ENCODE results near the gene FNDC3B.
"Not testable (repeated sequence)": the region's sequence is repeated elsewhere in the genome, so short reads cannot be mapped to it uniquely, and the experiment has no call there.

Gene FNDC3B

GRCh38 chr3:172362583-172362982, 323.2 kb downstream of the FNDC3B start:
- H3K4me2 ChIP-seq (ENCODE audit: low read length), result no peak overlapping the region
- no peak overlapping the region for H3K9ac ChIP-seq (ENCODE audit: low read length)
- no peak overlapping the region for H3K27ac ChIP-seq (ENCODE audit: low read length)
- no peaks in the 10 kb centered on the region for H3K9me3 ChIP-seq (ENCODE audit: insufficient read depth, low read length)
- H4K20me1 ChIP-seq (ENCODE audit: insufficient read depth, low read length), result no peaks in the 10 kb centered on the region
- H2AFZ ChIP-seq (ENCODE audit: low read depth, low read length), result no peak overlapping the region
- H3K79me2 ChIP-seq (ENCODE audit: low read length), result no peaks in the 10 kb centered on the region
- peaks cover 6% of the 10 kb centered on the region for H3K36me3 ChIP-seq (replicated peaks; ENCODE audit: low read depth, low read length)
- no peaks in the 10 kb centered on the region for H3K27me3 ChIP-seq (ENCODE audit: low read depth, low read length)
- TF ChIP-seq EZH2phosphoT487 (IDR thresholded peaks at IDR 0.05; ENCODE audit: low read depth) (no peak), CTCF (IDR thresholded peaks at IDR 0.05; ENCODE audit: low read depth, low read length) (no peak)
- H3K4me1 ChIP-seq (ENCODE audit: low read length), result no peaks in the 10 kb centered on the region
- H3K4me3 ChIP-seq (ENCODE audit: low read length), result no peak overlapping the region

GRCh38 chr3:172364374-172365027, 325.1 kb downstream of the FNDC3B start:
- H3K4me1 ChIP-seq (ENCODE audit: low read length), result no peaks in the 10 kb centered on the region
- no peak overlapping the region for H3K4me3 ChIP-seq (ENCODE audit: low read length)
- TF ChIP-seq EZH2phosphoT487 (IDR thresholded peaks at IDR 0.05; ENCODE audit: low read depth) (no peak), CTCF (IDR thresholded peaks at IDR 0.05; ENCODE audit: low read depth, low read length) (no peak)
- no peaks in the 10 kb centered on the region for H4K20me1 ChIP-seq (ENCODE audit: insufficient read depth, low read length)
- H3K9ac ChIP-seq (ENCODE audit: low read length), result no peak overlapping the region
- no peaks in the 10 kb centered on the region for H3K79me2 ChIP-seq (ENCODE audit: low read length)
- no peaks in the 10 kb centered on the region for H3K9me3 ChIP-seq (ENCODE audit: insufficient read depth, low read length)
- H3K27me3 ChIP-seq (ENCODE audit: low read depth, low read length), result no peaks in the 10 kb centered on the region
- no peak overlapping the region for H2AFZ ChIP-seq (ENCODE audit: low read depth, low read length)
- peaks cover 6% of the 10 kb centered on the region for H3K36me3 ChIP-seq (replicated peaks; ENCODE audit: low read depth, low read length)
- no peak overlapping the region for H3K4me2 ChIP-seq (ENCODE audit: low read length)
- no peak overlapping the region for H3K27ac ChIP-seq (ENCODE audit: low read length)

- H2AFZ ChIP-seq (ENCODE audit: low read depth, low read length), result no peak overlapping the region
- H3K4me2 ChIP-seq (ENCODE audit: low read length), result no peak overlapping the region
- peaks cover 6% of the 10 kb centered on the region for H3K36me3 ChIP-seq (replicated peaks; ENCODE audit: low read depth, low read length)
- H3K9me3 ChIP-seq (ENCODE audit: insufficient read depth, low read length), result no peaks in the 10 kb centered on the region
- H3K4me1 ChIP-seq (ENCODE audit: low read length), result no peaks in the 10 kb centered on the region
- H4K20me1 ChIP-seq (ENCODE audit: insufficient read depth, low read length), result no peaks in the 10 kb centered on the region
- H3K79me2 ChIP-seq (ENCODE audit: low read length), result no peaks in the 10 kb centered on the region
- no peak overlapping the region for H3K27ac ChIP-seq (ENCODE audit: low read length)
- no peaks in the 10 kb centered on the region for H3K27me3 ChIP-seq (ENCODE audit: low read depth, low read length)
- H3K4me3 ChIP-seq (ENCODE audit: low read length), result no peak overlapping the region
- TF ChIP-seq CTCF (IDR thresholded peaks at IDR 0.05; ENCODE audit: low read depth, low read length), result no peak
- TF ChIP-seq EZH2phosphoT487 (IDR thresholded peaks at IDR 0.05; ENCODE audit: low read depth), result no peak
- no peak overlapping the region for H3K9ac ChIP-seq (ENCODE audit: low read length)
Measured at GRCh38 chr3:172365028-172365567, 325.7 kb downstream of the FNDC3B start.

- Histone ChIP-seq H3K36me3 (replicated peaks; ENCODE audit: low read depth, low read length) (peaks cover 6% of the 10 kb centered on the region), H3K4me3 (ENCODE audit: low read length) (no peak overlapping the region), H3K79me2 (ENCODE audit: low read length) (no peaks in the 10 kb centered on the region), H4K20me1 (ENCODE audit: insufficient read depth, low read length) (no peaks in the 10 kb centered on the region), H3K9ac (ENCODE audit: low read length) (no peak overlapping the region), H3K27me3 (ENCODE audit: low read depth, low read length) (no peaks in the 10 kb centered on the region), H3K27ac (ENCODE audit: low read length) (no peak overlapping the region), H3K4me1 (ENCODE audit: low read length) (no peaks in the 10 kb centered on the region), H3K4me2 (ENCODE audit: low read length) (no peak overlapping the region), H3K9me3 (ENCODE audit: insufficient read depth, low read length) (no peaks in the 10 kb centered on the region), H2AFZ (ENCODE audit: low read depth, low read length) (no peak overlapping the region)
- no peak for TF ChIP-seq EZH2phosphoT487 (IDR thresholded peaks at IDR 0.05; ENCODE audit: low read depth)
- no peak for TF ChIP-seq CTCF (IDR thresholded peaks at IDR 0.05; ENCODE audit: low read depth, low read length)
Measured at GRCh38 chr3:172367205-172368105, 328.1 kb downstream of the FNDC3B start.

- H2AFZ ChIP-seq (ENCODE audit: low read depth, low read length); H3K4me1 ChIP-seq (ENCODE audit: low read length): not testable (repeated sequence)
Measured at GRCh38 chr3:172368556-172368955, 329.2 kb downstream of the FNDC3B start.

More at GRCh38 chr3:172368556-172368955, 329.2 kb downstream of the FNDC3B start:
- not testable (repeated sequence) for H3K4me2 ChIP-seq (ENCODE audit: low read length); H3K9ac ChIP-seq (ENCODE audit: low read length); H3K27ac ChIP-seq (ENCODE audit: low read length); H3K27me3 ChIP-seq (ENCODE audit: low read depth, low read length); H4K20me1 ChIP-seq (ENCODE audit: insufficient read depth, low read length); H3K4me3 ChIP-seq (ENCODE audit: low read length); H3K36me3 ChIP-seq (replicated peaks; ENCODE audit: low read depth, low read length); H3K9me3 ChIP-seq (ENCODE audit: insufficient read depth, low read length); H3K79me2 ChIP-seq (ENCODE audit: low read length)

All from OCI-LY3 (cell line).